ENCODE measurements around the gene SEC23A. TPM values are rescaled to one million over a fixed set of nuclear protein-coding genes. Genes with fewer than 3 reads are reported as not detected.

SEC23A gene
- total RNA-seq, 4 donors from 2014 or later: 88.6 to 290 (median 162) TPM

DNA sequence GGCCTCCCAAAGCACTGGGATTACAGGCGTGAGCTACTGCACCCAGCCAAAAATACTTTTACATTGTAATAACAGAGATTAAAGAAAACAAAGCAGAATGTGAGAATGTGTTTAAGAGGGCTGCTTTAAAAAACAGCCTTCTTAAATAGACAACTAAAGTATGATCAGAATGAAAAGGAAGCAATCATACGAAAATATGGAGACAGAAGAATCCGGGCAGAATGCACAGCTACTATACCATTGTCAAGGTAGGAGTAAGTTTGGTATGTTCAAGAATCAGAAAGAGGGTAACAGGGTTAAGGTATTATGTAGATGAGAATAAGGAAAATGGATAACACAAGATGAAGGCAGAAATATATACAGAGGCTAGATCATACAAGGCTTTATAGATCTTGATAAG, 8.5 kb downstream of the SEC23A start:
- Histone ChIP-seq H3K4me3 (no peak overlapping the region), H3K27me3 (no peaks in the 10 kb centered on the region), H3K9me3 (no peaks in the 10 kb centered on the region), H3K27ac (no peak overlapping the region), H3K36me3 (peaks cover 0 to 44% (median 18%) of the 10 kb centered on the region in 4 donors), H3K4me1 (peaks cover 10 to 40% (median 25%) of the 10 kb centered on the region in 4 donors)
- DNase-seq: no peak
- in situ Hi-C loops (cut with MboI; ENCODE audit: low pct_ligation_motif_present in 1 of 4, low pct_unique_long_range_greater_than_20kb in 1 of 4, low sequenced_read_pairs in 3 of 4) (no loop called here), intact Hi-C loops (cut with DNase I; ENCODE audit: low total_unique reads) (no loop called here)
- no peak for TF ChIP-seq POLR2AphosphoS5 (IDR thresholded peaks at IDR 0.05)
- TF ChIP-seq CTCF (IDR thresholded peaks at IDR 0.05): no peak
- no peak for TF ChIP-seq POLR2A (IDR thresholded peaks at IDR 0.05)
- TF ChIP-seq EP300 (IDR thresholded peaks at IDR 0.05; ENCODE audit: low read depth): no peak
- 72 to 82% methylated on average over 3 of the region's 3 CpGs for WGBS, 2 donors (ENCODE audit: low coverage in 1 of 2)

DNA sequence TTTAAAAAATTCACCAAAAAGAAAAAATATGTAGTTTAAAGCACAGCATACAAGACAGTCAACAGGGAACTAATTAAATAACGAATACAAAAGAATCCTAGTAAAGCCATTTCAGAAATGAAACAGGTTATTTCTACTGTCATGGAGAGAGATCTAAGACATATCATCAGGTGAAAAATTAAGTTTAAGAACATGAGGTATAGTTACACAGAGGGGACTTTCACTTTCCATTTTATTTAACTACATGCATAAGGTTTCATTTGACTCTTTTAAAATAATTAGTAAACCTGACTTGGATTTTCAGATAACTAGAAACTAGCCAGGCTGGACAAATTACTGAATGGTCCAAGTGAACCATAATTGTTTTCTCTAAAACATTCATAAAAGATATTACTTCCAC, 11.3 kb downstream of the SEC23A start:
- H3K9me3 ChIP-seq: no peaks in the 10 kb centered on the region
- no peak for DNase-seq
- in situ Hi-C loops (cut with MboI; ENCODE audit: low pct_ligation_motif_present in 1 of 4, low pct_unique_long_range_greater_than_20kb in 1 of 4, low sequenced_read_pairs in 3 of 4) (no loop called here), intact Hi-C loops (cut with DNase I; ENCODE audit: low total_unique reads) (no loop called here)
- 69 to 89% methylated on average over 1 of the region's 1 CpG for WGBS, 2 donors (ENCODE audit: low coverage in 1 of 2)
- no peak for TF ChIP-seq POLR2AphosphoS5 (IDR thresholded peaks at IDR 0.05)
- no peak for TF ChIP-seq EP300 (IDR thresholded peaks at IDR 0.05; ENCODE audit: low read depth)
- TF ChIP-seq POLR2A (IDR thresholded peaks at IDR 0.05): no peak
- no peak for TF ChIP-seq CTCF (IDR thresholded peaks at IDR 0.05)
- H3K4me3 ChIP-seq: no peak overlapping the region
- H3K4me1 ChIP-seq: peaks cover 0 to 16% (median 10%) of the 10 kb centered on the region in 4 donors
- H3K27ac ChIP-seq: no peak overlapping the region
- H3K27me3 ChIP-seq: no peaks in the 10 kb centered on the region
- H3K36me3 ChIP-seq: peaks cover 0 to 68% (median 28%) of the 10 kb centered on the region in 4 donors

DNA sequence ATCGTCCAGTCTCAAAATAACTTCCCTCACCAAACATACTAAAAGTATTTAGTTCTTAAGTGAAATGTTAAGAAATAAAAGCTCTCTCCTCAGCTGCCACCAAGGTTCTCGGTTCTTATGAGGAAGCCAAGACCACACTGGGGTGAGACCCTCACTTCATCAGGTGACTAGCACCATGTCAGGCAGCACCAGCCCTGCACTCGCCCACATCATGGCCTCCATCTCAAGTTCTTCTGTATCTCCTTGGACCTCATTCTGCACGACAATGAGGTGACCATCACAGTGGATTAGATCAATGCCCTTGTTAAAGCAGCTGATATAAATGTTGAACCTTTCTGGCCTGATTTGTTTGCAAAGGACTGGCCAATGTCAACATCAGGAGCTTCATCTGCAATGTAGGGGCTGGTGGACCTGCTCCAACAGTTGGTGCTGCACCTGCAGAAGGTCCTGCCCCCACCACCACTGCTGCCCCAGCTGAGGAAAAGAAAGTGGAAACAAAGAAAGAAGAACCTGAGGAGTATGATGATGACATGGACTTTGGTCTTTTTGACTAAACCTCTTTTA, 12.4 kb downstream of the SEC23A start:
- no peak for DNase-seq
- Histone ChIP-seq H3K27me3 (no peaks in the 10 kb centered on the region), H3K9me3 (no peaks in the 10 kb centered on the region), H3K4me1 (peaks cover 0 to 16% (median 9%) of the 10 kb centered on the region in 4 donors), H3K36me3 (peaks cover 0 to 78% (median 34%) of the 10 kb centered on the region in 4 donors), H3K27ac (no peak overlapping the region), H3K4me3 (no peak overlapping the region)
- in situ Hi-C loops (cut with MboI; ENCODE audit: low pct_ligation_motif_present in 1 of 4, low pct_unique_long_range_greater_than_20kb in 1 of 4, low sequenced_read_pairs in 3 of 4) (no loop called here), intact Hi-C loops (cut with DNase I; ENCODE audit: low total_unique reads) (no loop called here)
- 91 to 92% methylated on average over 3 to 4 of the region's 4 CpGs for WGBS, 2 donors (ENCODE audit: low coverage in 1 of 2)
- TF ChIP-seq EP300 (IDR thresholded peaks at IDR 0.05; ENCODE audit: low read depth) (no peak), POLR2A (IDR thresholded peaks at IDR 0.05) (no peak), CTCF (IDR thresholded peaks at IDR 0.05) (no peak), POLR2AphosphoS5 (IDR thresholded peaks at IDR 0.05) (no peak)

- TF ChIP-seq EP300 (IDR thresholded peaks at IDR 0.05; ENCODE audit: low read depth): no peak
- no peak for TF ChIP-seq CTCF (IDR thresholded peaks at IDR 0.05)
- no peak for TF ChIP-seq POLR2A (IDR thresholded peaks at IDR 0.05)
- TF ChIP-seq POLR2AphosphoS5 (IDR thresholded peaks at IDR 0.05): no peak
- DNase-seq: no peak
- Histone ChIP-seq H3K4me1 (peaks cover 0 to 15% (median 8%) of the 10 kb centered on the region in 4 donors), H3K27me3 (no peaks in the 10 kb centered on the region), H3K27ac (no peak overlapping the region), H3K36me3 (peaks cover 0 to 75% (median 37%) of the 10 kb centered on the region in 4 donors), H3K4me3 (no peak overlapping the region), H3K9me3 (no peaks in the 10 kb centered on the region)
- in situ Hi-C loops (cut with MboI; ENCODE audit: low pct_ligation_motif_present in 1 of 4, low pct_unique_long_range_greater_than_20kb in 1 of 4, low sequenced_read_pairs in 3 of 4) (no loop called here), intact Hi-C loops (cut with DNase I; ENCODE audit: low total_unique reads) (no loop called here)
- 95 to 97% methylated on average over 2 of the region's 2 CpGs for WGBS, 2 donors (ENCODE audit: low coverage in 1 of 2)
Measured at GRCh38 chr14:39087493-39087892, 15.5 kb downstream of the SEC23A start.
